HT-29 (cell line): ENCODE data around the gene LARGE2. TPM values are rescaled to one million over a fixed set of nuclear protein-coding genes. Genes with fewer than 3 reads are reported as not detected.

Experiments
- DNase-seq: peaks from one replicate; pipeline ENCODE4 v3.0.0-alpha.2; 2015; ENCODE audit warnings: low spot score
- total RNA-seq: library from RNA; depleted of rRNA; stranded (reverse); fragments of >200 nt; shearing (Covaris generic); gene quantifications from 2 replicates; pipeline ENCODE4 v1.2.3, GENCODE V29; 2014

The LARGE2 gene
- total RNA-seq, 1 experiment from 2014 or later, result 4.5 TPM

- no peak for DNase-seq
These were observed 6.2 kb downstream of the LARGE2 start for GRCh38 chr11:45928535-45929215.

- no peak for DNase-seq
These were observed 7.1 kb downstream of the LARGE2 start for GRCh38 chr11:45929486-45930030.

DNA sequence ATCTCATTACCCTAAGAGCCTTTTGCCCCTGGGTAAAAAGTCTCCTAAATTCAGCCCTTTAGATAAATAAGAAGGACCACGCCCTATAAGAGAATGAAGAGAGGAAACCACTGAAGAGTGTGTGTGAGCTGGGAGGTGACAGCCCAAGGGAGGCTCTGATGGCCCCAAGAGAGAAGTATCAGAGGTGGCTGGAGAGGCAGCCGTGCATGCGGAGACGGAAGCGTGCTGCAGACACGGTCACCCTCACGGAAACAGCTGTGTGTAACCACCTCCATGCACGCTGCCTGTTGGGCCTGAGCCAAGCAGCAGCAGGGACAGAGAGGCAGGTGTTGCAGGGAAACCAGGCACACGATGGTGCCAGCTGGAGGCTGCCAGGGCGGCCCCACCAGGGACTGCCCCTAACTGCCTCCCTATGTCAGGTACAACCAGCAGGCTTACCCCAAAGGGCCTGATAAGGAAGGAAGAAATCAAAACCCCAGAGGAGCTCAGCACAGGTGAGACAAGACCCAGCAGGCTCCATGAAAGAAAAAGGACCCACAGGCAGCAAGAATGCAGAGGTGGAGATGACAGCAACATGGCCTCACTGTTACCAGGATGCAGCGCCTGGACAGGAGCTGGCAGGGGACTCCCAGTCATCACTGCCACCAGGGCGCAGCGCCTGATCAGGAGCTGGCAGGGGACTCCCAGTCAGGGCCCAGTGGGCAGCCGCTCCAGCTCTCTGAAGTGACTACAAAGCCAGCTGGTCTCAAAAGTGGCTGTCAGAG lies 7.8 kb downstream of the LARGE2 start:
- no peak for DNase-seq

DNA sequence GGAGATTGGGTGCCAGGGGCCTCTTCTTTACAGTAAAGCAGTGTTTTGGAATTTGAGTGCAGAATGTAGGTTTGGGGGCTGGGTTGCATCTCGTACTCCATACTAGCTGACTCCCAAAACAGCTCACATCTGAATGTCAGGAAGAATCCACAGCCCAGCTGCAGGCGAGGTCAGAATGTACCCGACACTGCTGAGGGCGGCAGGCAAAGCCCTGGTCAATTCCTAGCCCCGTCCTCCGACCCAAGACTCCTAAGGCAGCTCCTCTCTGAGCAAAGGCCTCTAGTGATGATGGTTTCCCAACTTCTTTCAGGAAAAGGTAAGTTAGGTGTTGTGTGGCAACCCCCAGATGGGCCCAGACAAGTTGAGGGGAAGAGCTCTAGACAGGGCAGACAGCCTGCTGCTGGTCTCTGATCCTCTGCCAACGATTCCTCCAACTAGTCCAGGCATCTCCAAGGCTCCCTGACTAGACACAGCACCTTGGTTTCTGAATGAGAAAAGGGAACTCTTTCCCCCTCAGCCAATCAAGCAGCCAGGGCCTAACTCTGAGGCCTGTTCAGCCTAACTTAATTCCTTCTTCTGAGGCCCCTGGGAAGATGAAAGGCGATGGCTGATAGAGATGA lies 8.6 kb downstream of the LARGE2 start:
- no peak for DNase-seq

GRCh38 chr11:45931739-45932138 lies 9.3 kb downstream of the LARGE2 start:
- no peak for DNase-seq

DNA sequence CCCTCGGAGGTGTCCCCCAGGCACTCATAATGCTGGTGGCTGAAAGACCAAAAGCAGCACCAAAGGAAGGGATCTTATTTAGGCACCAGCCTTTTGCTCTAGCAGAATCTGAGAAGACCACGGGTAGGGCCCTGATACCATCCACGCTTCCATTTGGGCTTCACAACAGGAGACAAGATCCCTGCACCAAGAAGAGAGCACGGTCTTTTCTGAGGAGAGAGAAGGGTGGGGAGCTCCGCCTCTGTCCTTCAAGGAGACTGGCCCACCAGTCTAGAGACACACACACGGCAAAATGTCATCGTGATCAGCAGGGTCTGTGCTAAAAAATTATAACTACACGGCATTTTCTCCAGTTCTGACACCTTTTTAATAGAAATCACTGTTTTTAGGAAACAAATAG lies 9.8 kb downstream of the LARGE2 start:
- no peak for DNase-seq

DNA sequence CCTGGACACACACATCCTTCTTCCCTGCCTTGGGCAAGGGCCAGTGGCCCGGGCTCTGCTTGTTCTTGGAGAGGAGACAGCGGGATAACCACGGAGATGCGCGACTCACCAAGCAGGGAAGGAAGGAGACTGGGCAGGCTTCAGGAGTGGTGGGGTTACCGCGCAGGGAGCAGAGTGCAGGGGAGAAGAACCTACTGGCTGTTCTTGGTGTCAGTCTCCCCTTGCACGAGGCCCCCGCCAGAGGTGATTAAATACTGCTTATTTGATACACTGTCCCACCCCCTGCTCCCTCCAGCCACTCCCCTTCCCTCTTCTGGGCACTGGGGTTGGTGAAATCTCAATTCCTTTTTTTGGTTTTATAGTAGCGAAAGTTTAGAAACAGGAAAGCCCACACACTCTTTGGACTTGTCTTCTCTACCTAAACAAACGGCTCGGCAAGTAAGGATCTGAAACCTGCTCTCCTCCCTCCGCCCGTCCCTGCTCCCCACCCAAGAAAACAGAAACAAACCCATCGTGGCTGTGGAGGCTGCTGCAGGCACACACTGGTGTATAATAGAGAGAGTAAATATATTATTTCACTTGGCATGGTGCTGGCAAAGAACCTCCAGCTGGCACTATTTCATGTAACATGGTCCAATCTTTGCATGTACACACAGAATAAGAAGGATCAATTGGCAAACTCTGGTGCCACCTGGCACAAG lies 10.8 kb downstream of the LARGE2 start:
- DNase-seq, result no peak

GRCh38 chr11:45933846-45934579 lies 11.6 kb downstream of the LARGE2 start:
- DNase-seq, result no peak

GRCh38 chr11:45934580-45935318 lies 12.3 kb downstream of the LARGE2 start:
- no peak for DNase-seq

GRCh38 chr11:45935349-45936064 lies 13.1 kb downstream of the LARGE2 start:
- no peak for DNase-seq

- DNase-seq, result no peak
These were observed 14.1 kb downstream of the LARGE2 start for GRCh38 chr11:45936511-45937054.

DNA sequence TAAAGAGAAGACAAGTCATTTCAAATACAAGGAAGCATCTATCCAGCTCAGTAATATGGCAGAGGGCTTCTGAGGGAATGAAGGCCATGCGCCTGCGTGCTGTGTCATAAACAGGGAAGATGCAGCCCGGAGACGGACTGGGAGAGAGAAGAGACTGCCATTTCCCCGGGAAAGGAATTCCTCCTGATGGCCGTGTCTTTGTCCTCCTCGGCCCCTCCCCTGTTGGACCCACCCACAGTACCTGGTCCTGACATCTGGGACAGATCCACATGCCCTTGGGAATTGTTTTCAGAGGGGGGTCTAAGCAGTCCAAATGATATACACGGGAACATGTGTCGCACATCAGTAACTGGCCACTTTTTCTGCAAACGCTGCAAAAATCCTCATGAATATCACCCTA lies 15.5 kb downstream of the LARGE2 start:
- DNase-seq, result no peak

DNA sequence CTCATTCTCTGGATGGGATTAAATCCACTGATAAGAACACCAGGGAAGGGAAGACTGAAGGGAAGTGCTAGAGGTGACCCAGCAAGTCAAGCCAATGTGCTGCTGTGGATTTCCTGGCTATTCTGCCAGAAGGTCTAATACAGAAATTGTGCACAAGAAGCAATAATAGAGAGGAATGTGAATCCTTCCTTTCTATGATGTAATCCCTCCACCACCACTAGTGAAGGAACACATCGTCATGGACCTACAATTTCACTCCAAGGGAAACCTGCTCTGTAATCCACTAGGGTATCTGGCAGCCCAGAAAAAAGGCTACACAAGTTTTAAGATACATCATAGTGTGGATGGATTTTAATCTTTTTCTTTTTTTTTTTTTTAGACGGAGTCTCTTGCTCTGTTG lies 17.4 kb downstream of the LARGE2 start:
- DNase-seq, result no peak

DNA sequence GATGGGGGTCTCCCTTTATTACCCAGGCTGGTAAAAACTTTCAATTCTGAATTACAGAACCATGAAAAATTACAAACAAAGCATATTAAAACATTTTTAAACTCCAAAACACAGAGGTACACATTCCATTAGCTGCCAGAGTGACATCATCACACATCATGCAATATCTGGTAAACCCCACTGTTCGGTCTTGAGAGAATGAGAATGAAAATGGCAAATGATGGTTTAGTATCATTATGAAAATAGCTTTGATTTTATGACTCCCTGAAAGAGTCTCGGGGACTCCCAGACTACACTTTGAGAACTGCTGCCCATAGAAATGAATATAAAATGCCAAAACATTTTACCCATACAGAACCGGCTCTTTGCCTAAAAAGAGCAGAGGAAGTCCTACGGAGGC lies 18.8 kb downstream of the LARGE2 start:
- DNase-seq, result no peak

DNA sequence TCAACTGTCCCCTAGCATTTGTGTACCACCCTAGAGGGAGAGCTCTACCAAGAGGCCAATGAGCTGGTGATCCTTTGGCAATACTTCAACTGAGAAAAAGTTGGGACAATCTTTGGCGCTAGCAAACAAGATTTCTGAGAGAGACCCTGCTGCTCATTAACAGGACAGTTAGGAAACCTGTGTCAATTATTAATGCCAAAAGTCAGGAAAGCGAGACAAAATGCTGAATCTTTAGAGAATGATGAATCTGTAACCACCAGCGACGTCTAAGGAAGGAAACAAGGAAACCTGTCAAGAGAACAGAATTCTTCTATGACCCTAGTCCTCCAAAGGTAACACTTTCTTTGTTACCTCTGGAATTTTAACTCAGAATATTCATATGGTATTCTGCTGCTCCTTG lies 19.9 kb downstream of the LARGE2 start:
- no peak for DNase-seq

- no peak for DNase-seq
These were observed 23.0 kb downstream of the LARGE2 start for GRCh38 chr11:45945397-45945999.

- DNase-seq, result no peak
These were observed 25.4 kb downstream of the LARGE2 start for GRCh38 chr11:45947885-45948284.

DNA sequence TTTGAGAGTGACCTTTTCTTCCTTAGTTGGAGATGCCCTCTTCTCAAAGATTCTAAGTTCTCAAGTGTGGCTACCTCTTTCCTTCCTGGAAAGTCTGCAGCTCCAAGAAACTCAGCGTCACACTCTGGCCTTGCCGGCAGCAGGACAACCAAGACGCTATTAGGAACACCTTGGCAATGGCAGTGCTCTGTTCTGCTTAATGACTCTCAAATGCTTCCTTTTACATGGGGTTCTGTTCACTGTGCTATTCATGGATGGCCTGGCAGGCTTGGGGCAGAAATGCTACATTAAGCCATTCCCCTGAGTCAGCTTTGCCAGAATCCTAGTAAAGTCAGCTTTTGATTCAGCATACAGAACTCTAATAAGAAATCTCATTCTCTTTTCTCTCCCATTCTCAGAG lies 25.9 kb downstream of the LARGE2 start:
- no peak for DNase-seq

DNA sequence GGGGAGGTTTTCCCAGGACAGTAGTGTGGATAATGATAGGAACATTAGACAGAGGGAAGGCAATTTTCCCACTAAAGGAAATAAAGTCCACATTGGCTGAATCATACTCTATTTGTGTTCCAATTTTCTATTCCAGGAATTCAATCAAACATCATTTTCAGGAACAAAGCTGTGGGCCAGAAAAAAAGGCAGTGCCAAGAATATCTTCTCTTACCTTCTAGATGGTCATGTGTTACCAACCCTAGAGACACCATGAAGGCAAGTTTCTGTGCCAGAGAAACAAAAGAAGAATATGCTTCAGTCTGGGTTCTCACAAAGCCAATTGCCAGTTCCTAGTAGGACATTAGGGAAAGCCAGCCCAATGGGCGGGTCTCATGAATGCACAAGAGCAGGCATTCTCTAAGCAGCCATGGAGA lies 27.5 kb downstream of the LARGE2 start:
- no peak for DNase-seq
